Measurements from ENCODE around the gene LSM14A.

Gene LSM14A

DNA sequence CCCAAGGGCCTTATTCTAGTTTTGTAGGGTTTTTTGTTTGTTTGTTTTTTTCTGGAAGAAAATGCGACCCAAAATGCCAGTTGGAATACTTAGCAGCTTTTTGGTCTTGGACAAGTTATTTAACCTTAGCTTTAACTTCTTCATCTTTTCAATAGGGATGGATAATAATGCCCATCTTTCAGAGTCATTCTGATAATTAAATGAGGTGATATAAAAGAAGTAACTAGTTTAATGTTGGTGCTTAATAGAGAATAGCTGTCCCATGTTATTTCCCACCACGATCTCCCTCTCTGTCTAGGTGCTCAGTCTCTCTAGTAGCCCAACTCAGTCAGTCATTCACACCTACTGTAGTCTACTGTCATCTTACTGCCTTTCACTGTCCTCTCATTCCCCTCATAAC, 8.0 kb downstream of the LSM14A start:
- Histone ChIP-seq H3K27ac (ENCODE audit: low read depth, low read length) (no peak overlapping the region), H2AK5ac (ENCODE audit: low read length) (no peak overlapping the region), H3K36me3 (ENCODE audit: control insufficient read depth in 1 of 2, insufficient read depth in 2 of 2, low read length in 2 of 2) (peaks cover 2 to 6% of the 10 kb centered on the region in 2 experiments), H3K4ac (ENCODE audit: low read depth, low read length) (peak overlapping the region; percentile 96), H3K79me1 (ENCODE audit: low read length) (no peaks in the 10 kb centered on the region), H4K12ac (ENCODE audit: low read depth, low read length) (no peak overlapping the region), H3K4me2 (ENCODE audit: low read length) (no peak overlapping the region), H3K23ac (ENCODE audit: low read length) (no peak overlapping the region), H3K27me3 (ENCODE audit: insufficient read depth, low read length) (no peaks in the 10 kb centered on the region), H2BK12ac (ENCODE audit: low read length) (no peak overlapping the region), H3K9ac (ENCODE audit: low read length) (no peak overlapping the region), H3K9me3 (ENCODE audit: insufficient read depth, low read depth, low read length) (no peaks in the 10 kb centered on the region), H2BK5ac (ENCODE audit: low read depth, low read length, poor library complexity) (no peak overlapping the region), H4K91ac (ENCODE audit: low read depth, low read length) (no peak overlapping the region), H3K4me1 (ENCODE audit: control insufficient read depth in 1 of 2, insufficient read depth in 2 of 2, low read length in 2 of 2) (peaks cover 4 to 11% of the 10 kb centered on the region in 2 experiments), H3K79me2 (ENCODE audit: control insufficient read depth, insufficient read depth, low read length, poor library complexity) (peaks cover 29% of the 10 kb centered on the region), H2BK120ac (ENCODE audit: insufficient read depth, low read length, poor library complexity) (no peak overlapping the region), H2AFZ (ENCODE audit: insufficient read depth, low read length, poor library complexity) (no peak overlapping the region), H3K18ac (ENCODE audit: low read length) (no peak overlapping the region), H4K8ac (ENCODE audit: low read depth, low read length) (no peak overlapping the region), H3K4me3 (ENCODE audit: low read depth, low read length) (no peak overlapping the region), H3K14ac (ENCODE audit: low read length) (no peak overlapping the region)
- DNase-seq = no peak
- WGBS (ENCODE audit: extremely low coverage, insufficient coverage, insufficient read length) = no CpG with 5 or more reads among the region's 2 CpGs

DNA sequence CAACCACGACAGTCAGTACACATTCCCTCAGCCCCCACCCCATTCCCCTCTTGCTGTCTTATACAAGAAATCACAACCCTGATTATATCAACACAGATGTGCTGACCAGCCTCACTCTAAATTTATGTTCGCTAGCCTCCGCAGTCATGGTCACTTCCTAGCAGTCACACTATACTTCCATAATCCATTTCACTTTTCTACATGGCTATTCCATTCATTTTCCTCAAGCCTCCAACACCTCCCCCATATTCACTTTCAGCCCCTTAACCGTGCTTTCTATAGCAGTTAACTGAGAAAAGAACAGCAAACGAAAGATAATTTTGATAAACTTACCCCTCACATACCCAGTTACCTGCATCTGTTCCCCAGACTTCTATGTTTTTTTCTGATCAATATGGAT, 8.4 kb downstream of the LSM14A start:
- Histone ChIP-seq H3K14ac (ENCODE audit: low read length) (no peak overlapping the region), H3K23ac (ENCODE audit: low read length) (no peak overlapping the region), H3K79me2 (ENCODE audit: control insufficient read depth, insufficient read depth, low read length, poor library complexity) (peaks cover 28% of the 10 kb centered on the region), H4K91ac (ENCODE audit: low read depth, low read length) (no peak overlapping the region), H3K9ac (ENCODE audit: low read length) (no peak overlapping the region), H3K4ac (ENCODE audit: low read depth, low read length) (peak overlapping the region; percentile 93), H2AK5ac (ENCODE audit: low read length) (no peak overlapping the region), H2AFZ (ENCODE audit: insufficient read depth, low read length, poor library complexity) (no peak overlapping the region), H2BK12ac (ENCODE audit: low read length) (no peak overlapping the region), H3K36me3 (ENCODE audit: control insufficient read depth in 1 of 2, insufficient read depth in 2 of 2, low read length in 2 of 2) (peaks cover 2 to 6% of the 10 kb centered on the region in 2 experiments), H3K27me3 (ENCODE audit: insufficient read depth, low read length) (no peaks in the 10 kb centered on the region), H2BK120ac (ENCODE audit: insufficient read depth, low read length, poor library complexity) (no peak overlapping the region), H4K8ac (ENCODE audit: low read depth, low read length) (no peak overlapping the region), H2BK5ac (ENCODE audit: low read depth, low read length, poor library complexity) (no peak overlapping the region), H3K79me1 (ENCODE audit: low read length) (no peaks in the 10 kb centered on the region), H3K9me3 (ENCODE audit: insufficient read depth, low read depth, low read length) (no peaks in the 10 kb centered on the region), H3K4me1 (ENCODE audit: control insufficient read depth in 1 of 2, insufficient read depth in 2 of 2, low read length in 2 of 2) (peaks cover 4 to 11% of the 10 kb centered on the region in 2 experiments), H3K27ac (ENCODE audit: low read depth, low read length) (no peak overlapping the region), H4K12ac (ENCODE audit: low read depth, low read length) (no peak overlapping the region), H3K18ac (ENCODE audit: low read length) (no peak overlapping the region), H3K4me2 (ENCODE audit: low read length) (no peak overlapping the region), H3K4me3 (ENCODE audit: low read depth, low read length) (no peak overlapping the region)
- no CpG with 5 or more reads among the region's 5 CpGs for WGBS (ENCODE audit: extremely low coverage, insufficient coverage, insufficient read length)
- DNase-seq = no peak

DNA sequence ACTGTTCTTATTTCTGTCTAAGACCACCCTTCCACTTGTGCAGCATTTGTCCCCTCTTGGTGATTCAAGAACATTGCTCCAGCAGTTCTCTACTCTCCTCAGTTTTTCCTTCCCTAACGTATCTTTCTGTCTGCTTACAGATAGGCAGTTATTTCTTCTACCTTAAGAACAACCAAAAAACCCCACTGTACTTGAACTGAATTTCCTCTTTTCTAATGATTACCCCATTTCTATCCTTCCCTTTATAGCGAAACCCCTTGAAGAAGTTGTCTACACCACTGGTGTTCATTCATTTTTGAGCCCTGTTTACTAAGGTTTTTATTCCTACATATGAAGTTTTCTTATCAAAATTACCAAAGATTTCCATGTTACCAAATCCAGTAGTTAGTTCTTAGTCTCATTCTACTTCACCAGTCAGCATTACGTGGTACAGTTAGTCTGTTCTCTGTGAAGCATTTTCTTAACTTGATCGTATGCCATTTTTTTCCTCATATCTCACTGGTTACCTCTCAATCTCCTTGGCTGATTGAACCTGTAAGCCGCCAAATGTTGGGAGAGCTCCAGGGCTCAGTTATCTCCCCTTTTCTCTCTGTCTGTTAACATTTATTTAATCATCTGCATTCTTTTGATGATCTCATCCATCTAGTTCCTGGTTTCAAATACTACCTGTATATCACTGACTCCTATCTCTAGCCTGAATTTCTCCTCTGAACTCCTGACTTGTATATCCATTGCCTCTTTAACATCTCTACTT, 9.0 kb downstream of the LSM14A start:
- Histone ChIP-seq H3K4me1 (ENCODE audit: control insufficient read depth in 1 of 2, insufficient read depth in 2 of 2, low read length in 2 of 2) (peaks cover 4 to 9% of the 10 kb centered on the region in 2 experiments), H3K79me2 (ENCODE audit: control insufficient read depth, insufficient read depth, low read length, poor library complexity) (peaks cover 29% of the 10 kb centered on the region), H3K79me1 (ENCODE audit: low read length) (no peaks in the 10 kb centered on the region), H2BK12ac (ENCODE audit: low read length) (no peak overlapping the region), H3K14ac (ENCODE audit: low read length) (no peak overlapping the region), H3K23ac (ENCODE audit: low read length) (no peak overlapping the region), H3K9me3 (ENCODE audit: insufficient read depth, low read depth, low read length) (no peaks in the 10 kb centered on the region), H3K27me3 (ENCODE audit: insufficient read depth, low read length) (no peaks in the 10 kb centered on the region), H2BK120ac (ENCODE audit: insufficient read depth, low read length, poor library complexity) (no peak overlapping the region), H3K4ac (ENCODE audit: low read depth, low read length) (peak overlapping the region; percentile 93), H2AK5ac (ENCODE audit: low read length) (no peak overlapping the region), H2BK5ac (ENCODE audit: low read depth, low read length, poor library complexity) (no peak overlapping the region), H3K9ac (ENCODE audit: low read length) (no peak overlapping the region), H2AFZ (ENCODE audit: insufficient read depth, low read length, poor library complexity) (no peak overlapping the region), H4K8ac (ENCODE audit: low read depth, low read length) (no peak overlapping the region), H3K36me3 (ENCODE audit: control insufficient read depth in 1 of 2, insufficient read depth in 2 of 2, low read length in 2 of 2) (peaks cover 2 to 6% of the 10 kb centered on the region in 2 experiments), H3K27ac (ENCODE audit: low read depth, low read length) (no peak overlapping the region), H4K12ac (ENCODE audit: low read depth, low read length) (no peak overlapping the region), H3K4me3 (ENCODE audit: low read depth, low read length) (no peak overlapping the region), H4K91ac (ENCODE audit: low read depth, low read length) (no peak overlapping the region), H3K4me2 (ENCODE audit: low read length) (no peak overlapping the region), H3K18ac (ENCODE audit: low read length) (no peak overlapping the region)
- DNase-seq = peak in 1 of 2 donors; percentile 40
- no CpG with 5 or more reads among the region's 5 CpGs for WGBS (ENCODE audit: extremely low coverage, insufficient coverage, insufficient read length)

DNA sequence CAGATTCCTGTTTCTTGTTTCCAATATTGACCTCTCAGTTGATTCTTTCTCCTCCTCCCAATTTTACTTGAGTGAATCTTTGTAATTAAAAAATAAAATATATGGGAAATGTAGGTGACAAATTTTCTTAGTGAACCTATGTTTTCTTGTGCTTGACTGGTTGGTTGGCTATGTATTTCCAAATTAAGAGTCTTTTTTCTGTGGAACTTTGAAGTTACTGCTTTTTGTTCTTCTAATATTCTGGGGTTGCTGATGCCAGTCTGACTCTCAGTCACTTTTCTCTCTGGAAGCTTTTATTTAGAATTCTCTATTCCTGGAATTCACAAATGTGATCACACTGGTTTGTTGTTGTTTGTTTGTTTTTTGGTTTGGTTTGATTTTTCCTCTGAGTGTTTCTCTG, 9.8 kb downstream of the LSM14A start:
- peaks cover 2 to 6% of the 10 kb centered on the region in 2 experiments for H3K36me3 ChIP-seq (ENCODE audit: control insufficient read depth in 1 of 2, insufficient read depth in 2 of 2, low read length in 2 of 2)
- H2BK5ac ChIP-seq (ENCODE audit: low read depth, low read length, poor library complexity) = no peak overlapping the region
- no peak overlapping the region for H2BK120ac ChIP-seq (ENCODE audit: insufficient read depth, low read length, poor library complexity)
- peaks cover 4 to 9% of the 10 kb centered on the region in 2 experiments for H3K4me1 ChIP-seq (ENCODE audit: control insufficient read depth in 1 of 2, insufficient read depth in 2 of 2, low read length in 2 of 2)
- no peak overlapping the region for H3K4me3 ChIP-seq (ENCODE audit: low read depth, low read length)
- no peak overlapping the region for H3K18ac ChIP-seq (ENCODE audit: low read length)
- H3K9me3 ChIP-seq (ENCODE audit: insufficient read depth, low read depth, low read length) = no peaks in the 10 kb centered on the region
- no peak overlapping the region for H4K8ac ChIP-seq (ENCODE audit: low read depth, low read length)
- H3K79me1 ChIP-seq (ENCODE audit: low read length) = no peaks in the 10 kb centered on the region
- no peak overlapping the region for H2AK5ac ChIP-seq (ENCODE audit: low read length)
- H3K79me2 ChIP-seq (ENCODE audit: control insufficient read depth, insufficient read depth, low read length, poor library complexity) = peaks cover 32% of the 10 kb centered on the region
- H3K27me3 ChIP-seq (ENCODE audit: insufficient read depth, low read length) = no peaks in the 10 kb centered on the region
- no peak for DNase-seq
- no peak overlapping the region for H2BK12ac ChIP-seq (ENCODE audit: low read length)
- no peak overlapping the region for H4K91ac ChIP-seq (ENCODE audit: low read depth, low read length)
- no peak overlapping the region for H3K9ac ChIP-seq (ENCODE audit: low read length)
- H3K23ac ChIP-seq (ENCODE audit: low read length) = no peak overlapping the region
- H2AFZ ChIP-seq (ENCODE audit: insufficient read depth, low read length, poor library complexity) = no peak overlapping the region
- H3K4ac ChIP-seq (ENCODE audit: low read depth, low read length) = peak overlapping the region; percentile 93
- H3K27ac ChIP-seq (ENCODE audit: low read depth, low read length) = no peak overlapping the region
- no peak overlapping the region for H3K14ac ChIP-seq (ENCODE audit: low read length)
- no peak overlapping the region for H4K12ac ChIP-seq (ENCODE audit: low read depth, low read length)
- H3K4me2 ChIP-seq (ENCODE audit: low read length) = no peak overlapping the region
